ENCODE data around the gene PVRIG.
"Not testable (repeated sequence)": the region's sequence is repeated elsewhere in the genome, so short reads cannot be mapped to it uniquely, and the experiment has no call there.

PVRIG gene

GRCh38 chr7:100248483-100248882, 28.7 kb downstream of the PVRIG start:
- Histone ChIP-seq H3K4me3 (ENCODE audit: control insufficient read depth in 1 of 7, extremely low read depth in 1 of 7, insufficient read depth in 4 of 7, low read depth in 2 of 7, low read length in 6 of 7) (no peak overlapping the region), H3K27me3 (replicated peaks in 2 of 5; ENCODE audit: control insufficient read depth in 4 of 5, insufficient read depth in 5 of 5, low read length in 4 of 5) (no peaks in the 10 kb centered on the region), H3K36me3 (ENCODE audit: control insufficient read depth in 4 of 4, insufficient read depth in 4 of 4, low read length in 3 of 4) (no peaks in the 10 kb centered on the region), H3K4me1 (ENCODE audit: control extremely low read depth in 1 of 4, control insufficient read depth in 4 of 4, insufficient read depth in 4 of 4, low read length in 3 of 4) (peaks cover 0 to 9% (median 7%) of the 10 kb centered on the region in 4 experiments), H3K27ac (ENCODE audit: insufficient read depth in 1 of 2, low read depth in 1 of 2, low read length in 2 of 2, poor library complexity in 1 of 2, severe bottlenecking in 2 of 2) (no peak overlapping the region), H3K9me3 (ENCODE audit: control extremely low read depth in 1 of 5, control insufficient read depth in 4 of 5, insufficient read depth in 2 of 5, low read depth in 1 of 5, low read length in 4 of 5) (no peaks in the 10 kb centered on the region)
- DNase-seq = no peak
- ChIA-PET CTCF (no interaction called here), POLR2A (no interaction called here)
- WGBS (ENCODE audit: insufficient coverage) = 100% methylated on average over 8 of the region's 10 CpGs

DNA sequence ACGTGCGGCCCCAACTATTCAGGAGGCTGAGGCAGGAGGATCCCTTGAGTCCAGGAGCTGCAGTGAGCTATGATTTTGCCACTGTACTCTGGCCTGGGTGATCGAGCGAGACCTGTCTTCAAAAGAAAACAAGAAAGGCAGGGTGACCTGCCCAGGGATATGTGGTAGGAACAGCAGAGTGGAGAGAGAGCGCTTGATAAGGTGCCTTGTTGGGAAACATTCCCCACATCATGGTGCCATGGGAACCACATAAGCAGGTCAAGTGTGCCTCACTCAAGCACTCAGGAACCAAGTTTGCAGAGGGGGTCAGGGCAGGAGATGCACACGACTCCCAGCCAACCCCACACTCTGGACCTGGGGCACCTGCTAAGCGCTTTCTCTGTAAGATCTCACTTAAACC, 37.3 kb downstream of the PVRIG start:
- Histone ChIP-seq H3K4me3 (ENCODE audit: control insufficient read depth in 1 of 7, extremely low read depth in 1 of 7, insufficient read depth in 4 of 7, low read depth in 2 of 7, low read length in 6 of 7) (no peak overlapping the region), H3K27me3 (replicated peaks in 2 of 5; ENCODE audit: control insufficient read depth in 4 of 5, insufficient read depth in 5 of 5, low read length in 4 of 5) (no peaks in the 10 kb centered on the region), H3K4me1 (ENCODE audit: control extremely low read depth in 1 of 4, control insufficient read depth in 4 of 4, insufficient read depth in 4 of 4, low read length in 3 of 4) (no peaks in the 10 kb centered on the region), H3K27ac (ENCODE audit: insufficient read depth in 1 of 2, low read depth in 1 of 2, low read length in 2 of 2, poor library complexity in 1 of 2, severe bottlenecking in 2 of 2) (no peak overlapping the region), H3K36me3 (ENCODE audit: control insufficient read depth in 4 of 4, insufficient read depth in 4 of 4, low read length in 3 of 4) (no peaks in the 10 kb centered on the region), H3K9me3 (ENCODE audit: control extremely low read depth in 1 of 5, control insufficient read depth in 4 of 5, insufficient read depth in 2 of 5, low read depth in 1 of 5, low read length in 4 of 5) (no peaks in the 10 kb centered on the region)
- WGBS (ENCODE audit: insufficient coverage) = 100% methylated on average over 5 of the region's 7 CpGs
- ChIA-PET CTCF (no interaction called here), POLR2A (no interaction called here)
- no peak for DNase-seq

- 100% methylated on average over 2 of the region's 8 CpGs for WGBS (ENCODE audit: insufficient coverage)
- H3K4me3 ChIP-seq (ENCODE audit: control insufficient read depth in 1 of 7, extremely low read depth in 1 of 7, insufficient read depth in 4 of 7, low read depth in 2 of 7, low read length in 6 of 7); H3K27me3 ChIP-seq (replicated peaks in 2 of 5; ENCODE audit: control insufficient read depth in 4 of 5, insufficient read depth in 5 of 5, low read length in 4 of 5); H3K27ac ChIP-seq (ENCODE audit: insufficient read depth in 1 of 2, low read depth in 1 of 2, low read length in 2 of 2, poor library complexity in 1 of 2, severe bottlenecking in 2 of 2); H3K4me1 ChIP-seq (ENCODE audit: control extremely low read depth in 1 of 4, control insufficient read depth in 4 of 4, insufficient read depth in 4 of 4, low read length in 3 of 4); POLR2A ChIA-PET; H3K9me3 ChIP-seq (ENCODE audit: control extremely low read depth in 1 of 5, control insufficient read depth in 4 of 5, insufficient read depth in 2 of 5, low read depth in 1 of 5, low read length in 4 of 5); H3K36me3 ChIP-seq (ENCODE audit: control insufficient read depth in 4 of 4, insufficient read depth in 4 of 4, low read length in 3 of 4); DNase-seq: not testable (repeated sequence)
- CTCF ChIA-PET = interaction anchor here (1.4 kb wide), 1 partner anchor 39 kb away, joined by 3 read pairs; no protein-coding TSS in a partner anchor
These were observed 40.2 kb downstream of the PVRIG start for GRCh38 chr7:100259984-100260383.

GRCh38 chr7:100262896-100263295, 43.1 kb downstream of the PVRIG start:
- WGBS (ENCODE audit: insufficient coverage) = 100% methylated on average over 1 of the region's 4 CpGs

GRCh38 chr7:100264223-100264622, 44.5 kb downstream of the PVRIG start:
- H3K4me1 ChIP-seq (ENCODE audit: control extremely low read depth in 1 of 4, control insufficient read depth in 4 of 4, insufficient read depth in 4 of 4, low read length in 3 of 4); H3K4me3 ChIP-seq (ENCODE audit: control insufficient read depth in 1 of 7, extremely low read depth in 1 of 7, insufficient read depth in 4 of 7, low read depth in 2 of 7, low read length in 6 of 7); DNase-seq; CTCF ChIA-PET; H3K27ac ChIP-seq (ENCODE audit: insufficient read depth in 1 of 2, low read depth in 1 of 2, low read length in 2 of 2, poor library complexity in 1 of 2, severe bottlenecking in 2 of 2); H3K27me3 ChIP-seq (replicated peaks in 2 of 5; ENCODE audit: control insufficient read depth in 4 of 5, insufficient read depth in 5 of 5, low read length in 4 of 5); POLR2A ChIA-PET; H3K36me3 ChIP-seq (ENCODE audit: control insufficient read depth in 4 of 4, insufficient read depth in 4 of 4, low read length in 3 of 4); H3K9me3 ChIP-seq (ENCODE audit: control extremely low read depth in 1 of 5, control insufficient read depth in 4 of 5, insufficient read depth in 2 of 5, low read depth in 1 of 5, low read length in 4 of 5): not testable (repeated sequence)
- WGBS (ENCODE audit: insufficient coverage) = 90% methylated on average over 3 of the region's 4 CpGs

More at GRCh38 chr7:100262896-100263295, 43.1 kb downstream of the PVRIG start:
- H3K4me3 ChIP-seq (ENCODE audit: control insufficient read depth in 1 of 7, extremely low read depth in 1 of 7, insufficient read depth in 4 of 7, low read depth in 2 of 7, low read length in 6 of 7); CTCF ChIA-PET; H3K36me3 ChIP-seq (ENCODE audit: control insufficient read depth in 4 of 4, insufficient read depth in 4 of 4, low read length in 3 of 4); H3K27ac ChIP-seq (ENCODE audit: insufficient read depth in 1 of 2, low read depth in 1 of 2, low read length in 2 of 2, poor library complexity in 1 of 2, severe bottlenecking in 2 of 2); POLR2A ChIA-PET; H3K27me3 ChIP-seq (replicated peaks in 2 of 5; ENCODE audit: control insufficient read depth in 4 of 5, insufficient read depth in 5 of 5, low read length in 4 of 5); H3K4me1 ChIP-seq (ENCODE audit: control extremely low read depth in 1 of 4, control insufficient read depth in 4 of 4, insufficient read depth in 4 of 4, low read length in 3 of 4); DNase-seq; H3K9me3 ChIP-seq (ENCODE audit: control extremely low read depth in 1 of 5, control insufficient read depth in 4 of 5, insufficient read depth in 2 of 5, low read depth in 1 of 5, low read length in 4 of 5): not testable (repeated sequence)

- H3K27ac ChIP-seq (ENCODE audit: insufficient read depth in 1 of 2, low read depth in 1 of 2, low read length in 2 of 2, poor library complexity in 1 of 2, severe bottlenecking in 2 of 2); H3K36me3 ChIP-seq (ENCODE audit: control insufficient read depth in 4 of 4, insufficient read depth in 4 of 4, low read length in 3 of 4); CTCF ChIA-PET; H3K27me3 ChIP-seq (replicated peaks in 2 of 5; ENCODE audit: control insufficient read depth in 4 of 5, insufficient read depth in 5 of 5, low read length in 4 of 5); POLR2A ChIA-PET; H3K4me1 ChIP-seq (ENCODE audit: control extremely low read depth in 1 of 4, control insufficient read depth in 4 of 4, insufficient read depth in 4 of 4, low read length in 3 of 4); H3K4me3 ChIP-seq (ENCODE audit: control insufficient read depth in 1 of 7, extremely low read depth in 1 of 7, insufficient read depth in 4 of 7, low read depth in 2 of 7, low read length in 6 of 7); DNase-seq; H3K9me3 ChIP-seq (ENCODE audit: control extremely low read depth in 1 of 5, control insufficient read depth in 4 of 5, insufficient read depth in 2 of 5, low read depth in 1 of 5, low read length in 4 of 5): not testable (repeated sequence)
- WGBS (ENCODE audit: insufficient coverage) = 100% methylated on average over 2 of the region's 7 CpGs
These were observed 45.0 kb downstream of the PVRIG start for GRCh38 chr7:100264669-100265165.

DNA sequence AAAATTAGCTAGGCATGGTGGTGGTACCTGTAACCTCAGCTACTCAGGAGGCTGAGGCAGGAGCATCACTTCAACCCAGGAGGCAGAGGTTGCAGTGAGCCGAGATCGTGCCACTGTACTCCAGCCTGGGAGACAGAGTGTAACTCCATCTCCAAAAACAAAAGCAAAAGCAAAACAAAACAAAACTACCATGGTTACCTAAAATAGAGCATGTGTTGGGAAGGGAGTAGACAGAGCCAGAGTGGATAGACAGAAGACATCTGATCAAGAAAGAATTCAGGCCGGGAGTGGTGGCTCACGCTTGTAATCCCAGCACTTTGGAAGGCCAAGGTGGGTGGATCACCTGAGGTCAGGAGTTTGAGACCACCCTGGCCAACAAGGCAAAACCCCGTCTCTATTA, 46.1 kb downstream of the PVRIG start:
- H3K9me3 ChIP-seq (ENCODE audit: control extremely low read depth in 1 of 5, control insufficient read depth in 4 of 5, insufficient read depth in 2 of 5, low read depth in 1 of 5, low read length in 4 of 5); H3K4me3 ChIP-seq (ENCODE audit: control insufficient read depth in 1 of 7, extremely low read depth in 1 of 7, insufficient read depth in 4 of 7, low read depth in 2 of 7, low read length in 6 of 7); H3K27ac ChIP-seq (ENCODE audit: insufficient read depth in 1 of 2, low read depth in 1 of 2, low read length in 2 of 2, poor library complexity in 1 of 2, severe bottlenecking in 2 of 2); H3K27me3 ChIP-seq (replicated peaks in 2 of 5; ENCODE audit: control insufficient read depth in 4 of 5, insufficient read depth in 5 of 5, low read length in 4 of 5); H3K36me3 ChIP-seq (ENCODE audit: control insufficient read depth in 4 of 4, insufficient read depth in 4 of 4, low read length in 3 of 4); POLR2A ChIA-PET; H3K4me1 ChIP-seq (ENCODE audit: control extremely low read depth in 1 of 4, control insufficient read depth in 4 of 4, insufficient read depth in 4 of 4, low read length in 3 of 4); CTCF ChIA-PET; DNase-seq: not testable (repeated sequence)
- WGBS (ENCODE audit: insufficient coverage) = 100% methylated on average over 4 of the region's 5 CpGs
